ENCODE data around the gene CATSPER1.

The CATSPER1 gene

GRCh38 chr11:65992056-65992455 lies 34.2 kb downstream of the CATSPER1 start:
- DNase-seq = no peak

- DNase-seq = peak; percentile 94
These were observed 37.3 kb downstream of the CATSPER1 start for GRCh38 chr11:65988791-65989592.

GRCh38 chr11:65987336-65987735 lies 38.9 kb downstream of the CATSPER1 start:
- DNase-seq = no peak

GRCh38 chr11:65983589-65983987 lies 42.7 kb downstream of the CATSPER1 start:
- no peak for DNase-seq

GRCh38 chr11:65982824-65983588 lies 43.3 kb downstream of the CATSPER1 start:
- DNase-seq = no peak

- no peak for DNase-seq
These were observed 44.1 kb downstream of the CATSPER1 start for GRCh38 chr11:65981972-65982823.

GRCh38 chr11:65981101-65981740 lies 45.1 kb downstream of the CATSPER1 start:
- no peak for DNase-seq

GRCh38 chr11:65979261-65979759 lies 47.0 kb downstream of the CATSPER1 start:
- DNase-seq = no peak

GRCh38 chr11:65978391-65979238 lies 47.7 kb downstream of the CATSPER1 start:
- no peak for DNase-seq

- DNase-seq = no peak
These were observed 48.5 kb downstream of the CATSPER1 start for GRCh38 chr11:65977621-65978390.

- DNase-seq = no peak
These were observed 49.8 kb downstream of the CATSPER1 start for GRCh38 chr11:65976216-65977176.

- DNase-seq = no peak
These were observed 50.5 kb downstream of the CATSPER1 start for GRCh38 chr11:65975771-65976170.

- DNase-seq = no peak
These were observed 52.7 kb downstream of the CATSPER1 start for GRCh38 chr11:65973439-65974110.

GRCh38 chr11:65972116-65972515 lies 54.2 kb downstream of the CATSPER1 start:
- DNase-seq = no peak

- peak; percentile 77 for DNase-seq
These were observed 57.4 kb downstream of the CATSPER1 start for GRCh38 chr11:65968600-65969482.

GRCh38 chr11:65967329-65967934 lies 58.8 kb downstream of the CATSPER1 start:
- DNase-seq = no peak

Data from inflammatory macrophage treated with lipopolysaccharide for 4 hours (primary cell).